ENCODE measurements around the gene SNRNP48.

Gene SNRNP48

DNA sequence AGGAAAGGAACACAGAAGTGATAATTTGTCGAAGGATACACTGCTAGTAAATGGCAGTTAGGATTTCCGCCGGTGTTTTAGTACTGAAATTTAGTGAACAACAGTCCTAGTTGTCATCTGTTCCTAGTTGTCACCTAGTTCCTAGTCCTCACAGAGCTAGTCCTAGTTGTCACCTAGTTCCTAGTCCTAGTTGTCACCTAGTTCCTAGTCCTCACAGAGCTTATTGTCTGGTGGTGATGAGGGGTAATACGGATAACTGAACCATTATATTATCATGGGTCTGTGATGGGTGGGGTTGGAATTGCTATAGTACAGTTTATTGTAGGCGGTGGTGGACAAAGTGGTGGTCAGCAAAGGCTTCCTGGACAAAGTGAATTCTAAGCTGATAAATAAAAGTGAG lies 1.8 kb downstream of the SNRNP48 start:
- DNase-seq (ENCODE audit: low spot score): no peak

DNA sequence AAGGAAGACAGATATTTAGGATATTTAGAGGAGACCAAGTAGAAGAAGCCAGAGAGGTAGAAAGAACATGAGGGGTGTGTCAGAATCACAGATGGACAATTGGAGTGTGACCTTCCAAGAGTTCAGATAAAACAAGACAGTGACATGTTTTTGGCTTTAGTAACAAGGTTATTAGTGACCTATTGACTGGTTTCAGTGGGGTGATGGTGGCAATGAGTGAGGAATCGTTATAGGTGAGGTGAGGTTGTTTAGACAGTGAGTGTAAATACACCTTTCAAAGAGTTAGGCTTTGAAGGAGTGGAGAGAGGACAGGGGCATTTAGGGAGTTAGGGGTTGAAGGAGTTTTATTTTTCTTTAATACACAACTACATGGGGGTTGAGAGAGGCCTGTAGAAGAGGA lies 3.2 kb downstream of the SNRNP48 start:
- no peak for DNase-seq (ENCODE audit: low spot score)

DNA sequence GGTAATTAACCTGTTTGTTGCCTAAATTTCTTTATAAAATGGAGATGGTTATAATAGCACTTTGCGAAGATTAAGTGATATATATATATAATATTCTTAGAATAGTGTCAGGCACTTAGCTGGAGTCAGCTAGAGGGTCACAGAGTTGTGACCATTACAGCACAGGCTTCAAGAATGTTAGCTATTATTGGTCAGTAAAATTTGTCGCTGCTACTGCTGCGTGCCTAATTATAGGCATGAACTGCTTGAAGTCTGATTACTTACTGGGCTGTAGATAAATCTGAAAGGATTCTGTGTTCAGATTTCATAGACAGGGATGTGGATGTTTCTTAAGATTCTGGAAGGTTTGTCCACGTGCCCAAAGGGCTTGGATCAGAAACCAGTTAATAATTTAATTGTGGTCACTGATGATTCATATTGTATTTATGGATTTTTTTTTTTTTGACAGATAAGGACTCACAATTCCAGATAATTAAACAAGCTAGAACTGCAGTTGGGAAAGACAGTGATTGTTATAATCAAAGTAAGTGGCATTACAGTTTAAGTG lies 4.7 kb downstream of the SNRNP48 start:
- DNase-seq (ENCODE audit: low spot score): no peak

DNA sequence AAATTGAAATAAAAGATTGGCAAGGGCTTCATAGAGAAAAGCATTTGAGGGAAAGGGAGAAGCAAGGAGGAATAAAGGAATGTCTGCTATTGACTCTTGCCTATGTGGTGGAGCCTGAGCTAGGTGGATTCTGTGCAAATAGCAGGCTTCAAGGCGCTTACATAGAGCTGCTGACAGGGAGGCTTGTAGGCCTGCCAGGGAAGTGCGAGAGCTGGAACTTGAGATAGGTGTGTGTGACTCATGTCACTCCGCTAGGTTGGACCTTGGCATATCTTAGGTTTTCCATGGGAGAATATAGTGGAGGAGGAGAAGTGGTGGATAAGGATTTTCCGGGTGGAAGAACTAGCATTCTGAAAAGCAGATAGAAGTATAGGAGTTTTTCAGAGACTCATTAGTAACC lies 14.0 kb downstream of the SNRNP48 start:
- DNase-seq (ENCODE audit: low spot score): no peak

DNA sequence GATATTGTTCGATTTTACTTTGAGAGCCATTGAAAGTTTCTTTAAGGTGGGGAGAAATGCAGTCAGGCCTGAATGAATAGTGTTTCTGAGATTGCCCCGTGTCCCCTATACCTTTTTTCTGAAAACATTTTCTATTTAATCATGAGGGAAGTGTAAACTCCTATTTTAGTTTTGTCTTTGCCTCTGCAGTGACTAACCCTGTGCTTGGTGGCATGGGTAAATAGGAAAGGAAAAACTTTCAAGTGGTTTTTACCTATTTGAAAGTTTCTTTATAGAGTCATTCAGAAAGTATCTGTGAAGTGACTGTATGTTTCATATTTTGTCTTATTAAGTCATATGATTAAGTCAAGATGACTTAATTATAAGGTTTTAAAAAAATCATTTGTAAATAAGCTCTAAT lies 14.5 kb downstream of the SNRNP48 start:
- no peak for DNase-seq (ENCODE audit: low spot score)

DNA sequence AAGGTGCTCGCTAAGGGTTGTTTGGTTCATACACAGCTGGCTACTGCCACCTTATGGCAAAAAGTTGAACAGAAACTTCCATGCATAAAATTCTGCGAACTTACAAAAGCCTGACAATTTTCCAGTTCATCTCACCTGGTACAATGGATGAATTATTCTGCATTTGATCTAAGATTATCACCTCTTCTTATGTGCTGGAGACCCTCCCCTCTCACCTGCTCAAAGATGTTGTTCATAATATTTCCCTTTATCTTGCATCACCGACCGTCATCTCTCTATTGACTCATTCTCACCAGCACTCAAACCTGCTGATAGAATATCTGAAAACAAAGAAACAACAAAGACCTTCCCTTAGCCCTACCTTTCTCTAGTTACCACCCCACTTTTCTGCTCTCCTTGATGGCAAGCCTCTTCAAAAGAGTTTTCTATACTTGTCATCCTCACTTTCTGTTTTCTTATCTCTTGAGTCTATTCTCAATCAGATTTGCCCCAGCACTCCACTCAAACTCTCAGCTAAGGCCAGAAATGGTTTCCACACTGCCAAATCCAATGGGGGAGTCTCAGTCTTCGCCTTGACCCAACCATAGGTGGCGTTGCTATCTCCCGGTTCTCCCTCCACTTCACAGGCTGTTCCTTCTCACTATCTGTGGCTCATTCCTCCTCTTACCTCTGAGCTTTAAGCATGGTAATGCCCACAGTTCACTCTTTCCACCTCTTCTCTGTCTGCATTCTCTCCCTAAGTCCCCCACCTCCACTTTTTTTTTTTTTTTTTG lies 25.8 kb downstream of the SNRNP48 start:
- peak; percentile 50 for DNase-seq (ENCODE audit: low spot score)

DNA sequence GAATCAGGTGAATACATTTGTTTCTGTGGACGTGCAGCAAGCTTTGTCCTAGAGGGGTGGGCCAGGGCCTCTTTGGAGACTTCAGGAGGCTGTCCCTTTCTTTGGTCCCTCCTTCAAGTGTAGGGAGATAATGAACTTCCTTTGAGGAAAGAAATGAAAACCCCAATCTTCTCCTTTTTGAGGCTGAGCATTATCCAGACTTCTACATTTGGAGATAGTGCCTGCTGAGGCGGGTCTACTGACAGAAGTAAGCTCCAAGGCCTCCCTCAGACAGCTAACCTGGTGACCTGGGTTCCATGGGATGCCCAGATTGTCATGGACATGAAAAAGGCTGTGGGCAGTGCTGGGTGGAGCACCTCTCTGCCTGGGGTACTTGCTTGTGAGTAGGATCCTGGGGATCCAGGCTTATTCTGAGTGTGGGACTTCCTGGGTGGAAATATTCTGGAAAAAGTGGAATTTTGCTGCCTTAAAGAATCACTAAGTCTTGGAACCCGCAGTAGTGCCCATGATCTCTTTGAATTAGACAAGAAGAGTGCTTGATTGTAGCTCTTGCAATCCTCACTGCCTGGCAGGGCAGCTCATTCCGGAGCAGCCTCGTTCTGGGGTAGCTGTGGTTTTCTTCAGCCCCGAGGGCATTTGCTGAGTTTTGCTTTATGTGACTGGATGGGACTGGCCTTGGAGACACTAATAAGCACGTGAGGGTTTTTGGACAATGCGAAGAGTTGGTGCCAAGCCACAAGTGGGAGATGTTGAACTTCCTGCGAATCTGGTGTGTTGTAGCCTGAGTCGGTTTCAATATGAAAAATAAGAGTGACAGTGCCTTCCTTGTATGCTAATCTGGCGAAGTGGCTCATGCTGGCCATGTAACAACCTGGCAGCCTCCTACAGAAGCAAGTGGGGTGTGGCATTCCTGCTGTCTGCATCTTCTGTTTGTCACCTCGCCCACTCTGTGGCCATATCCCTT lies 28.1 kb downstream of the SNRNP48 start:
- no peak for DNase-seq (ENCODE audit: low spot score)

DNA sequence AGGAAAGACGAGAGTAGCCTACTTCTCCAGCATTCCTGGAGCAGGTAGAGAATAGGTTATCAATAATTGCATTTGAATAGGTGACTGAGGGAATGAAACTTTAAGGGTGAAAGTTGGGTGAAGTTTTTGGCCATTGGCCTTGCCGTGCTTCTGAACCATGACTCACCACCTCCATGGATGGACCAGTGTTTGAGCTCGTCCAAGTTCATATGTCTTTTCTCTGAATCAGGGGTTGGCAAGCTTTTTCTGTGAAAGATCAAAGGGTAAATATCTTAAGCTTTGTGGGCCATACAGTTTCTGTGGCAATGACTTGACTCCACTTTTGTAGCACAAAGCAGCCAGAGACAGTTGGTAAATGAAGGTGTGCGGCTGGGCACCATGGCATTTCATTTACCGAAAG lies 31.8 kb downstream of the SNRNP48 start:
- DNase-seq (ENCODE audit: low spot score): no peak

DNA sequence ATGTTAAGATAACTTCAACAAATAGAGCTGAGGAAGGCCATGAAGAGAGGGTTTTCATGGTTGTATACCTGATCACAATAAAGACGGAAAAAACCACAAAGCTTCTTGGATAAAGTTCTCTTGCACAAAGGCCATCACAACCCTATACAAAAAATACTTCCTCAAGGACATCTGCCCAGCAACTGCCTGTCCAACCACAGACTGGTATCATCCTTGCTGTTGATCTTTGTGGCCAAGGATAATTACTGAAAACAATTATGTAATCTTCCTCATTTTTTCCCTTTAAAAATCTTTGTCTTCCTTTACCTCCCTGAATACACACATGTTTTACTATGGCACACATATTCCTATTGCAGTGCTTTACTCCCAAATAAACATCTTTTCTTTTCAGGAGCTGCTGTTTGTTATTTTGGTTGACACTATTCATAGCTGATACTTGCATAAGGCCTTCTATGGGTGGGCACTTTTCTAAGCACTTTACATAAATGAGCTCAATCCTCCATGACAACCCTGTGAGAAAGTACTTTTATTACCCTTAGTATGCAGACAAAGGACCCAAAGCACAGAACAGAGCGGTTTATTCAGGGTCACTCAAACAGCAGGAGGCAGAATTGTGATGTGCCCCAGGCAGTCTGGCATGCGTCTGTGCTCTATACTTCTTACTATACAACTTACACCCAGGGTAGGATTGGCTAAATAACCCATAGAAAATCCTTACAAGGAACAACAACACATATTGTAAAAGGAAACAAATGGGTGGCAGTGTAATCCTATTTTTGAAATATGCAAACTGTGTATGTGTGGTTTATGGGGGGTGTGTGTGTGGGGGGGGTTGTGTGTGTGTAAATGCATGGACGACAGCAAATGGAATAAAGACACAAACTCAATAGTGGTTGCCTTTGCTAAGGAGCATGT lies 35.1 kb downstream of the SNRNP48 start:
- DNase-seq (ENCODE audit: low spot score): no peak

DNA sequence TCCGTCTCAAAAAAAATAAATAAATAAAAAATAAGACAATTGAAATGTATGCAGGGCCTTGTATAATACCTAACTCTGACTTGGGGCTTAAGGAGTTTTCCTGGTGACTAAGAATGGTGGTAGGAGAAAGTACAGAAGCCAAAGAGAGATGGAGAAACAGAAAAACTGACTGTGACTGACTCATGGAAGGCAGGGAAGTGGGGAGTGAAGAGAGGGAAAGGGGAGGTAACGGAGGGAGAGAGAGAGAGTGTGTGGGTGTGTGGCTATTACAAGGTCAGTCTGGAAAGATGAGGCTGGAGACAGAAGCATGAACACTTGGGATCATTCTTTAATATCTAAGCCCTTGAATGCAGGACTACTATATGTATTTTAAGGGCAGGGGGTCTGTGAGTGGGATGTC lies 38.5 kb downstream of the SNRNP48 start:
- DNase-seq (ENCODE audit: low spot score): no peak

DNA sequence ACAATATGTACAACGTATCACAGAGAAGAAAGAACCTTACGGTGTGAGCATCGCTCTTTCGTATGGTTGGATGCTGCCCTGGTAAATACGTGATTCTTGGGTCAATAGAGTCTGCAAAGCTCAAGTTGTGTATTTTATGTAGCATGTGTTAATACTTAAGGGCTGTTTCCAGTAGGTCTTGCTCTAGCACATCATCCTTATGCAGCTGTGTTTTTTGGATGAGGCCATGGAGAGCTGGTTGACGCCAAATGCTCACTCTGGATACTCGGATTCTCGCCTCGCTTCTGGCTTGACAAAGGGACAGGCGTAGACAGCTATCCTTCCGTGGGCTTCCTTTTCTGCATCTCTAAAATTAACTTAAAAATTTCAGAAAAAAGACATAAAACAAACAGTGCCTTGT lies 38.9 kb downstream of the SNRNP48 start:
- DNase-seq (ENCODE audit: low spot score): no peak

DNA sequence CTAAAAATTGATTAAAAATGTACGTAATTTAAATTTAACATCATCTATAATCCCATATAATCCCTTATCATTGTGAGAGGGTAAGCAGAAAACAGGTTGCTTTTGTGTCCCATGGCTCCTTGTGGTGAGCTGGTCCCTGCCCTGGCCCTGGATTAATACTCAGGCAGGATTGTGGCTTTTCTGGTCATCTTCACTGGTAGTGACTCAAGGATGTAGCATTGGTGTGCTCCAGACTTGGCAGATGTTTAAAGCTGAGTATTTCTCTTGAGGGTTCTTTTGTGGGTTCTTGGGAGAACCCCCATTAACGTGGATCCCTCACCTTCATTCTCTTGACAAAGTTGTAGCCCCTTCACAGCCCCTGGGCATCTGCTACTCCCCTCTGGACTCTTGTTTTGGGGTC lies 39.3 kb downstream of the SNRNP48 start:
- DNase-seq (ENCODE audit: low spot score): no peak

DNA sequence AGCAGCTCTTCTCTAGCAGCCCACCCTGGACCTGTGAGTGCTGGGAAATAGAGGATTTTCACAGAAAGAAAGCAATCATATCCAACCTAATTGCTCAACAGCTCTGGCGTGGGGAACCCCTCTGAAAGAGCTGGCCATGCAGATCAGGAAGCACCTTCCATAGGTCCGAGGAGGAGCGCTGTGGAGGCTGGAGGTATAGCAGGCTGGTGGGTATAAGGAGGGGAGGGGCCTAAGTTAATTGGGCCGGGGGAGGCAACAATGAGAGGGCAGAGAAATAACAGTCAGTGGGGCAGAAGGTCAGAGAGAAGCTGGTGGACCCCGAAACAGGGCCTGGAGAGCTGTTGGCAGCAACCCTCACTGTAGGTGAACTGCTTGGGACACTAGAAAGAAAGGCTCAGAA lies 40.8 kb downstream of the SNRNP48 start:
- DNase-seq (ENCODE audit: low spot score): no peak

DNA sequence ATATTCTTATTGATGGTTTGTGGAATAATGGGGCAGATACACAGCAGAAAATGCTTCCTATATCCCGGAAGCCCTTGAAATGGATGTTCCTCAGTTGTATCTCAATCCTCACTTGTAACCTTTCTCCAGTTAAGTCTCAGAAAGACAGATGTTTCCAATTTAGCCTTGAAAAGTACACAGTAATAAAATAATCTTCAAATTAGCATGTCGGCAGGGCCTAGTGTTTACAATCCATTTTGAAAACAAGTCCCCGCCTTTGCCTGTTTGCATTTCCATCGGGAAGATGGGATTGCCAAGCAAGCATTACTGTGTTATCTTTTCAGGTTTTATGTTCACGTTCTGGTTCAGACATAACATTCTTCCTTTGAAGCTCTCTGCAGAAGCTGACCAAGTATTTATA lies 41.5 kb downstream of the SNRNP48 start:
- peak; percentile 47 for DNase-seq (ENCODE audit: low spot score)

DNA sequence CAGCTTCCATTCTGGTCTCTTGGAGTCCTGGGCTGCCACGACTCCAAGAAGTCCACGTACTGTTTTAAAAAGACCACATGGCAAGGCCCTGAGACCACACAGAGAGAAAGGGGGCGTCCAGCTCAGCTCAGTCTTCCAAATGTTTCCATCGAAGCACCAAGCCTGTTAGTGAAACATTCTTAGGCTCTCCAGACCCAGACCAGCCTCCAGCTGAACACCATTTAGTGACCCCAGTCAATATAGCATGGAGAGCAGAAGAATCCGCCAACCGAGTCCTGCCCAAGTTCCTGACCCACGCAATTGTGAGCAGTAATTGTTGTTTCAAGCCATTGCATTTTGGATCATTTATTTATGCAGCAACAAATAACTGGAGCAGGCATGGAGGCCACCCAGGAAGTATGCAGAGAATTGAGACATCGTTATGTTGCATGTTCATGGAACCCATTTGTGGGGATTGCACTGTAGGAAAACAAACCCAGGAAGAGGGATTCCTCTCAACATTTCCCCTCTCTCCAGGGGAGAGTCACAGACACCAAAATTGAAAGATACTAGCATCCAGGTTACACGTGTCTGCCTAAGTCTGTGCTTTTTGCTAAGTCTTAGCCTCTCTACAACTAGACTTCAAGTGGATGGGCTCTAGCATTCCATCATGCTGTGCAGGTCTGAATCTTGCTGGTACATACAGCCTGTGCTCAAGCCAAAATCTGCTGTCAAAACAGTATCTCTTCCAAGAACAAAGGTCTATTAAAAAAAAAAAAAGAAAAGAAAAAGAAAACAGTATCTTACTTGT lies 42.7 kb downstream of the SNRNP48 start:
- DNase-seq (ENCODE audit: low spot score): no peak

DNA sequence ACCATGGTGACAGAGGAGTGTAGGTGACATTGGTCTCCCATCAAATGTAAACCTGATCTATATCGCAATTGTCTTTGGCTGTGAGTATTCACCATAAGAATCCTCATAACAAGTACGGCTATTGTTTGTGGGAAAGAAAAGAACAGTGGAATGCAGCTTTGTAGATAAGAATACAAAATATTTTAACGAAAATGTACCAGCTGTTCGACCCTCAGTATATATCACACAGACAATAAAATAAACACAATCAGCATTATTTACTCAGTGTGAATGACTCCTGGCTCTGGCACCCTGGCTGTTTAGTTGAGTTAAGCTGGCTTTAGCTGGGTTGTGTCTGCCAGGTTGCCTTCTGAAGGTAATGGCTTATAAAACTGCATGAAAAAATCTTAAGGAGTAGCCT lies 43.4 kb downstream of the SNRNP48 start:
- DNase-seq (ENCODE audit: low spot score): no peak

DNA sequence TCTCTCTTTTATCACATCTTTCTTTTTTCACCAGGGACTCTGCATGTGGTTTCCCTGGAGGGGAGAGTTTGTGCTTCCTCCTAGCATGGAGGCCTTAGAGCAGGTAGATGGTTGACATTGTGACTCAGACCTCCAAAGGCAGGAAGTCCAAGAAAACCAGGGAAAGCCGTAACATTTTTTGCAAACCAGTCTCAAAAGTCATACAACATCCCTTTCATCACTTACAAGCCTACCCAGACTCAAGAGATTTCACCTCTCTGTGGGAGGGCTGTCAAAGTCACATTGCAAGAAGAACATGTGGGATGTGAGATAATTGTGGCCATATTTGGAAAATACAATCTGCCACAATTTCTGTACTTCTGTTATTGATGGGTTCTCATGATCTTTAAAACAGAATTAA lies 46.2 kb downstream of the SNRNP48 start:
- no peak for DNase-seq (ENCODE audit: low spot score)

DNA sequence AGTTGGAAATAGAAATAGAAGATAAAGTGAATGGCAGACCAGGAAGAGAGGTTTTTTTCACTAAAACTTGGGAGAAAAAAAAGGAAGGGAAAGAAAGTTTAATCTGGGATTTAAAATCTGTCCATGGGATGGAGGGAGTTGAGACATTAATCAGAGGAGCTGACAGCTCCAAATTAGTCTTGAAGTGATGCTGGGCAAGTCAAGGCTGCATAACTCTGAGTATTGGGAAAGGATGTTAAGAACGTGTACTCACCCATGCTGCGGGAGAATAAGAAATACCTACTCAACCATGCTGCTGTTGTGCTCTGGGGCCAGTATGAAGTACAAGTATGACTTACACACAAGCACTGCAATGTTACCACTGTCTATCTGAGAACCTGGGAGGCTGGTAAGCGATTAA lies 47.5 kb downstream of the SNRNP48 start:
- DNase-seq (ENCODE audit: low spot score): no peak

DNA sequence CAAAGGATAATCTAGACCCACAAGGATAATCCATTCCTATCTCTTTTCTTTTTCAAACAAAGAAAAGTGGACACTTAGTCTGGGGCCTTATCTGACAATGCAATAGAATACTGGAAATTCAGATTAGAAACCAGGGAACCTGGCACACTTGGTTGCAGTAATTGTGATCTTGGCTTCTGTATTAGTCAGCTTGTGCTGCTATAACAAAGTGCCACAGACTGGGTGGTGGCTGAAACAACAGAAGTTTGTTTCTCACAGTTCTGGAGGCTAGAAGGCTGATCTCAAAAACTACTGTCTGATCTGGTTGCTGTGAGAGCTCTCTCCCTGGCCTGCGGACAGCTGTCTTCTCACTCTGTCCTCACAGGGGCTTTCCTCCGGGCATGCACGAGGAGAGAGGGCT lies 49.4 kb downstream of the SNRNP48 start:
- no peak for DNase-seq (ENCODE audit: low spot score)

DNA sequence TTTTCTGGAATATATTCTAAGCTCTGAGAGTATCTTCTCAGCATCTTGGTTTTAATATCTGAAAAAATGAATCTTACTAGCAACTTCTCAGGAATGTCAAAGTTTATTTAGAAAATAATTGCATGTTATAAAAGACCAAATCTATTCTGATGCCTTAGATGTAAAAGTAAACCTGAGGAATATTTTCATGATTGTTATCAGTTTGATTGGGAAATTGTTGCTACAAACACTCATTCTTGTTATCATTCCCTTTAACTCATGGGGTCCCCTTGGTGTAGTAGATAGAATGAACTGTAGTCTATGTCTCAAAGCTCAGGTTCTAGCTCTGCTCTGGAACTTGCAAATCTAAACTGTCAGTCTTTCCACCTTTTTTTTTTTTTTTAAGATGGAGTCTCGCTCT lies 50.0 kb downstream of the SNRNP48 start:
- DNase-seq (ENCODE audit: low spot score): no peak
